ENCODE data around the gene EPHA2.

GRCh38 chr1:16078925-16079656 is 76.8 kb downstream of the EPHA2 start:
- TF ChIP-seq CTCF (IDR thresholded peaks at IDR 0.05) (peak; percentile 93), MAX (IDR thresholded peaks at IDR 0.05; ENCODE audit: low read depth) (no peak), MXI1 (IDR thresholded peaks at IDR 0.05; ENCODE audit: low read depth, low read length) (no peak), NFIC (IDR thresholded peaks at IDR 0.05; ENCODE audit: borderline replicate concordance) (no peak), ELF1 (IDR thresholded peaks at IDR 0.05) (no peak), SMC3 (IDR thresholded peaks at IDR 0.05; ENCODE audit: low read depth, low read length) (peak; percentile 97)
